ENCODE measurements around the gene MEP1A.
"Not testable (repeated sequence)": the region's sequence is repeated elsewhere in the genome, so short reads cannot be mapped to it uniquely, and the experiment has no call there.

DNA sequence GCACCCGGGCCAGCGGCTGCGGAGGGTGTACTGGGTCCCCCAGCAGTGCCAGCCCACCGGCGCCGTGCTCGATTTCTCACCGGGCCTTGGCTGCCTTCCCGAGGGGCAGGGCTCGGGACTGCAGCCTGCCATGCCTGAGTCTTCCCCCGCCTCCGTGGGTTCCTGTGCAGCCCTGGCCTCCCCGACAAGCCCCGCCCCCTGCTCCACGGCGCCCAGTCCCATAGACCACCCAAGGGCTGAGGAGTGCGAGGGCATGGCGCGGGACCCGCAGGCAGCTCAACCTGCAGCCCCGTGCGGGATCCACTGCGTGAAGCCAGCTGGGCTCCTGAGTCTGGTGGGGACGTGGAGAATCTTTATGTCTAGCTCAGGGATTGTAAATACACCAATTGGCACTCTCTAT is 18.5 kb upstream of the MEP1A start:
- TF ChIP-seq, protein P1, sequence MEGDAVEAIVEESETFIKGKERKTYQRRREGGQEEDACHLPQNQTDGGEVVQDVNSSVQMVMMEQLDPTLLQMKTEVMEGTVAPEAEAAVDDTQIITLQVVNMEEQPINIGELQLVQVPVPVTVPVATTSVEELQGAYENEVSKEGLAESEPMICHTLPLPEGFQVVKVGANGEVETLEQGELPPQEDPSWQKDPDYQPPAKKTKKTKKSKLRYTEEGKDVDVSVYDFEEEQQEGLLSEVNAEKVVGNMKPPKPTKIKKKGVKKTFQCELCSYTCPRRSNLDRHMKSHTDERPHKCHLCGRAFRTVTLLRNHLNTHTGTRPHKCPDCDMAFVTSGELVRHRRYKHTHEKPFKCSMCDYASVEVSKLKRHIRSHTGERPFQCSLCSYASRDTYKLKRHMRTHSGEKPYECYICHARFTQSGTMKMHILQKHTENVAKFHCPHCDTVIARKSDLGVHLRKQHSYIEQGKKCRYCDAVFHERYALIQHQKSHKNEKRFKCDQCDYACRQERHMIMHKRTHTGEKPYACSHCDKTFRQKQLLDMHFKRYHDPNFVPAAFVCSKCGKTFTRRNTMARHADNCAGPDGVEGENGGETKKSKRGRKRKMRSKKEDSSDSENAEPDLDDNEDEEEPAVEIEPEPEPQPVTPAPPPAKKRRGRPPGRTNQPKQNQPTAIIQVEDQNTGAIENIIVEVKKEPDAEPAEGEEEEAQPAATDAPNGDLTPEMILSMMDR (IDR thresholded peaks at IDR 0.05), result not testable (repeated sequence)
- TF ChIP-seq POLR2A, POLR2AphosphoS5 (IDR thresholded peaks at IDR 0.05): not testable (repeated sequence)
